HEK293 (cell line): ENCODE data around the gene CARS1.

Experiments
- CTCF ChIP-seq: fragments of 450-650 bp; formaldehyde crosslinking; IDR thresholded peaks from 2 replicates; pipeline ENCODE4 v1.5.1; 2016; ENCODE audit warnings: missing biosample characterization, missing genetic modification characterization
- ZNF140 ChIP-seq: fragments of 450-650 bp; formaldehyde crosslinking; IDR thresholded peaks from 2 replicates; pipeline ENCODE4 v1.5.1; 2016; ENCODE audit warnings: missing biosample characterization, missing genetic modification characterization
- ZNF677 ChIP-seq: fragments of 450-650 bp; IDR thresholded peaks from 2 replicates; pipeline ENCODE4 v1.5.0; 2018; ENCODE audit warnings: missing biosample characterization, mild to moderate bottlenecking, missing genetic modification characterization, moderate library complexity

GRCh38 chr11:3021125-3021524 lies 36.1 kb downstream of the CARS1 start:
- TF ChIP-seq CTCF (tag by site-specific recombination), result peak; percentile 14; the same call in 1 of the 2 replicates
- TF ChIP-seq ZNF140, result no peak
- TF ChIP-seq ZNF677 (tag by site-specific recombination), result no peak
